K562 (cell line): ENCODE results near the gene CCDC88C. TPM values are rescaled to one million over a fixed set of nuclear protein-coding genes. Genes with fewer than 3 reads are reported as not detected.

Source experiments
- ADNP ChIP-seq: fragments of 200-800 bp; sonication (Bioruptor generic); IDR thresholded peaks from 2 replicates; pipeline ENCODE4 v1.6.1; 2016; ENCODE audit warnings: missing genetic modification characterization, missing compliant biosample characterization
- KAT2B ChIP-seq: IDR thresholded peaks from one replicate; pipeline ENCODE4 v1.6.1; 2012; ENCODE audit warnings: low read depth, mild to moderate bottlenecking, control low read depth, inconsistent platforms, low read length, moderate library complexity
- RREB1 ChIP-seq: fragments of 250-450 bp; sonication (Bioruptor Pico); IDR thresholded peaks from 2 replicates; pipeline ENCODE4 v1.4.0; 2020
- SUPT5H ChIP-seq: fragments of 450-650 bp; IDR thresholded peaks from 2 replicates; pipeline ENCODE4 v1.6.1; 2016
- ZBTB17 ChIP-seq: fragments of 450-650 bp; formaldehyde crosslinking; IDR thresholded peaks from 2 replicates; pipeline ENCODE4 v1.4.0; 2020; ENCODE audit warnings: mild to moderate bottlenecking
- ZNF512 ChIP-seq: IDR thresholded peaks from 2 replicates; pipeline ENCODE4 v1.6.1; 2016; ENCODE audit warnings: missing genetic modification characterization, missing compliant biosample characterization
- ZNF551 ChIP-seq: fragments of 250-450 bp; sonication (Bioruptor Pico); IDR thresholded peaks from 2 replicates; pipeline ENCODE4 v1.5.0; 2021; ENCODE audit warnings: mild to moderate bottlenecking, moderate library complexity
- ZNF717 ChIP-seq: fragments of 250-450 bp; sonication (Bioruptor Pico); IDR thresholded peaks from 2 replicates; pipeline ENCODE4 v1.5.0; 2021
- polyA plus RNA-seq, 8 experiments: library from polyadenylated mRNA; depleted of rRNA in 4 of 8; stranded (reverse) in 5 of 8; unstranded in 3 of 8; fragments of >200 nt; fragmentation: Nextera tagmentation in 2 of 8; fragmentation: Illumina TruSeq in 1 of 8; extraction: Ambion mirVana in 2 of 8; extraction: Trizol in 1 of 8; gene quantifications; 2 replicates each; pipeline versions ENCODE4 v1.2.1 to v1.2.3, GENCODE V29; 2011 to 2014; ENCODE audit warnings: inconsistent platforms in 1 of 8, missing spikeins in 1 of 8
- total RNA-seq, 7 experiments: library from RNA; depleted of rRNA in 6 of 7; stranded (reverse); fragments of >200 nt in 6 of 7; fragmentation: Illumina TruSeq in 2 of 7; extraction: Trizol in 2 of 7; gene quantifications; 2 replicates each; pipeline versions ENCODE4 v1.2.1 to v1.2.3, GENCODE V29; 2011 to 2021; ENCODE audit warnings: low replicate concordance in 1 of 7

Gene CCDC88C
- total and polyA plus RNA-seq, 9 of the 15 experiments (the other 6 are each of a cell fraction or from before 2014, with no cell fraction given) = 0.62 to 22.5 (median 10.7) TPM

GRCh38 chr14:91333650-91334039 is 84.0 kb downstream of the CCDC88C start (continued):
- TF ChIP-seq ADNP (tag) (no peak), KAT2B (no peak), ZBTB17 (CRISPR knock-in tag) (no peak), RREB1 (CRISPR knock-in tag) (no peak), ZNF551 (no peak), ZNF717 (CRISPR knock-in tag) (no peak), ZNF512 (tag) (no peak), SUPT5H (no peak)
